GM23338 (cell line): ENCODE data around the gene ZFHX3. TPM values are rescaled to one million over a fixed set of nuclear protein-coding genes. Genes with fewer than 3 reads are reported as not detected.

Experiments used
- ATAC-seq: fragments of 200-7000 bp; cut with Tn5 transposase; 3 replicates; pipeline ENCODE4 v1.9.1; 2020
- DNase-seq: peaks from one replicate; pipeline ENCODE4 v3.0.0-alpha.2; 2015; ENCODE audit warnings: low spot score
- H2AFZ ChIP-seq: fragments of 200-600 bp; sonication (generic); 2 replicates; pipeline ENCODE4 v1.8.0; 2016; ENCODE audit warnings: antibody characterized with exemption, mild to moderate bottlenecking, moderate library complexity
- H3F3A ChIP-seq: fragments of 200-600 bp; sonication (generic); replicated peaks from 2 replicates; pipeline ENCODE4 v1.8.0; 2017; ENCODE audit warnings: antibody characterized with exemption, mixed run types, low read depth
- H3K27ac ChIP-seq: fragments of 200-600 bp; sonication (generic); 2 replicates; pipeline ENCODE4 v1.6.1; 2016; ENCODE audit warnings: low read depth
- H3K27me3 ChIP-seq: fragments of 200-600 bp; sonication (generic); 2 replicates; pipeline ENCODE4 v1.8.0; 2016; ENCODE audit warnings: mild to moderate bottlenecking, mixed run types, moderate library complexity; ENCODE audit not compliant: insufficient read depth
- H3K36me3 ChIP-seq: fragments of 200-600 bp; sonication (generic); 2 replicates; pipeline ENCODE4 v1.8.0; 2016; ENCODE audit warnings: mild to moderate bottlenecking; ENCODE audit not compliant: insufficient read depth
- H3K4me1 ChIP-seq: fragments of 200-600 bp; sonication (generic); 2 replicates; pipeline ENCODE4 v1.8.0; 2016; ENCODE audit warnings: mild to moderate bottlenecking, moderate library complexity; ENCODE audit not compliant: insufficient read depth
- H3K4me2 ChIP-seq: fragments of 200-600 bp; sonication (generic); 2 replicates; pipeline ENCODE4 v1.7.1; 2017; ENCODE audit warnings: mixed run types
- H3K4me3 ChIP-seq: fragments of 200-600 bp; sonication (generic); 2 replicates; pipeline ENCODE4 v1.6.1; 2016; ENCODE audit warnings: mixed run types
- H3K79me2 ChIP-seq: fragments of 200-600 bp; sonication (generic); replicated peaks from 2 replicates; pipeline ENCODE4 v1.8.0; 2017; ENCODE audit warnings: mild to moderate bottlenecking; ENCODE audit not compliant: insufficient read depth
- H3K9me2 ChIP-seq: fragments of 200-600 bp; sonication (generic); 2 replicates; pipeline ENCODE4 v1.8.0; 2017; ENCODE audit not compliant: insufficient read depth
- H4K20me1 ChIP-seq: fragments of 200-600 bp; sonication (generic); replicated peaks from 2 replicates; pipeline ENCODE4 v1.8.0; 2017; ENCODE audit warnings: mild to moderate bottlenecking; ENCODE audit not compliant: insufficient read depth
- H3K27ac Mint-ChIP-seq: 2 replicates; pipeline ENCODE4 v1.8.0; 2020; ENCODE audit warnings: inconsistent platforms, mild to moderate bottlenecking, moderate library complexity, mixed read lengths
- H3K27me3 Mint-ChIP-seq: 3 replicates; pipeline ENCODE4 v1.8.0; 2022; ENCODE audit warnings: low read depth, mild to moderate bottlenecking, moderate library complexity, mixed read lengths, inconsistent platforms; ENCODE audit not compliant: insufficient read depth, poor library complexity
- H3K36me3 Mint-ChIP-seq: 3 replicates; pipeline ENCODE4 v1.8.0; 2021; ENCODE audit warnings: low read depth, mild to moderate bottlenecking, inconsistent platforms, moderate library complexity, mixed read lengths
- H3K4me1 Mint-ChIP-seq: 3 replicates; pipeline ENCODE4 v1.8.0; 2020; ENCODE audit warnings: mild to moderate bottlenecking, inconsistent platforms, mixed read lengths
- H3K4me3 Mint-ChIP-seq: 3 replicates; pipeline ENCODE4 v1.8.0; 2021; ENCODE audit warnings: moderate library complexity, mild to moderate bottlenecking, inconsistent platforms, mixed read lengths
- H3K9me3 Mint-ChIP-seq: 3 replicates; pipeline ENCODE4 v1.8.0; 2020; ENCODE audit warnings: moderate library complexity, mild to moderate bottlenecking, inconsistent platforms, mixed read lengths
- CREB1 ChIP-seq: fragments of 250-450 bp; sonication (Bioruptor Pico); IDR thresholded peaks from 2 replicates; pipeline ENCODE4 v1.5.0; 2020; ENCODE audit warnings: low read depth, mild to moderate bottlenecking, moderate library complexity
- EZH2 ChIP-seq: fragments of 200-600 bp; sonication (generic); IDR thresholded peaks from one replicate; pipeline ENCODE4 v1.8.0; 2017; ENCODE audit warnings: antibody characterized with exemption, mild to moderate bottlenecking, low read depth; ENCODE audit not compliant: unreplicated experiment
- POLR2AphosphoS5 ChIP-seq: IDR thresholded peaks from 2 replicates; pipeline ENCODE4 v1.6.1; 2016; ENCODE audit warnings: antibody characterized with exemption, low read depth
- REST ChIP-seq: IDR thresholded peaks from one replicate; pipeline ENCODE4 v1.6.1; 2018; ENCODE audit warnings: antibody characterized with exemption; ENCODE audit not compliant: unreplicated experiment
- STAT1 ChIP-seq: IDR thresholded peaks from one replicate; pipeline ENCODE4 v1.6.1; 2016; ENCODE audit warnings: antibody characterized with exemption; ENCODE audit not compliant: unreplicated experiment
- ZNF114 ChIP-seq: fragments of 250-450 bp; sonication (Bioruptor Pico); IDR thresholded peaks from 2 replicates; pipeline ENCODE4 v1.5.0; 2020; ENCODE audit warnings: mild to moderate bottlenecking, moderate library complexity
- polyA plus RNA-seq: library from polyadenylated mRNA; unstranded; fragments of >200 nt; fragmentation: Nextera tagmentation; extraction: Ambion mirVana; gene quantifications from 2 replicates; pipeline ENCODE4 v1.2.1, GENCODE V29; 2016
- total RNA-seq: library from RNA; depleted of rRNA; stranded (reverse); fragments of >200 nt; shearing (Covaris generic); gene quantifications from 2 replicates; pipeline ENCODE4 v1.2.3, GENCODE V29; 2014
- TF ChIP-seq, protein P1 (sequence below): fragments of 250-450 bp; sonication (Bioruptor Pico); IDR thresholded peaks from 2 replicates; pipeline ENCODE4 v1.5.0; 2020; ENCODE audit warnings: mild to moderate bottlenecking, moderate library complexity

ZFHX3 gene
- total and polyA plus RNA-seq, 2 experiments from 2014 or later = 1.0 to 1.5 TPM

DNA sequence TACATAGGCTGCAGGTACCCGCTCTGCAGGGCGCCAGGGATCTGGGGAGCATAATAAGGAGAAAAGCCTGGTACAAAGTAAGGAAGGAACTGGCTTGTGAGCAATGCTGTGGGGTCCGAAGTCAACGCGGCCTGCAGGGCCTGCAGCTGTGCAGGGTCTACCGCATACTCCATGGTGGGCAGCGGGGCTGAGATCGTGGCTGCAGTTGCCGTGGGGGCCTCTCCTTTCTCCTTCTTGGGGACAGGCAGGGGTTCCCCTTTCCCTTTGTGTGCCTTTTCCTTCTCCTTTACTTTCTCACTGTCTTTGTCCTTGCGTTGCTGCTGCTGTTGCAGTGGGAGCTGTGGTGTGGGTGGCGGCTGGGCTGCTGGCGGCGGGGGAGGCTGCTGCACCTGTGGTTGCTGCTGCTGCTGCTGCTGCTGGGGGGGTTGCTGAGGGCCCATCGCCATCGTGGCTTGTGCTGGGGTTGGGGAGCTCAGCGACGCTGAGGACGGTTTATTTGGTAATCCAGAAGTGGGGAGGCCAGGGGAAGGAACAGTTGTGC is 259.6 kb downstream of the ZFHX3 start:
- TF ChIP-seq STAT1 (no peak), CREB1 (CRISPR knock-in tag) (no peak), ZNF114 (CRISPR knock-in tag) (no peak)
- TF ChIP-seq, protein P1, sequence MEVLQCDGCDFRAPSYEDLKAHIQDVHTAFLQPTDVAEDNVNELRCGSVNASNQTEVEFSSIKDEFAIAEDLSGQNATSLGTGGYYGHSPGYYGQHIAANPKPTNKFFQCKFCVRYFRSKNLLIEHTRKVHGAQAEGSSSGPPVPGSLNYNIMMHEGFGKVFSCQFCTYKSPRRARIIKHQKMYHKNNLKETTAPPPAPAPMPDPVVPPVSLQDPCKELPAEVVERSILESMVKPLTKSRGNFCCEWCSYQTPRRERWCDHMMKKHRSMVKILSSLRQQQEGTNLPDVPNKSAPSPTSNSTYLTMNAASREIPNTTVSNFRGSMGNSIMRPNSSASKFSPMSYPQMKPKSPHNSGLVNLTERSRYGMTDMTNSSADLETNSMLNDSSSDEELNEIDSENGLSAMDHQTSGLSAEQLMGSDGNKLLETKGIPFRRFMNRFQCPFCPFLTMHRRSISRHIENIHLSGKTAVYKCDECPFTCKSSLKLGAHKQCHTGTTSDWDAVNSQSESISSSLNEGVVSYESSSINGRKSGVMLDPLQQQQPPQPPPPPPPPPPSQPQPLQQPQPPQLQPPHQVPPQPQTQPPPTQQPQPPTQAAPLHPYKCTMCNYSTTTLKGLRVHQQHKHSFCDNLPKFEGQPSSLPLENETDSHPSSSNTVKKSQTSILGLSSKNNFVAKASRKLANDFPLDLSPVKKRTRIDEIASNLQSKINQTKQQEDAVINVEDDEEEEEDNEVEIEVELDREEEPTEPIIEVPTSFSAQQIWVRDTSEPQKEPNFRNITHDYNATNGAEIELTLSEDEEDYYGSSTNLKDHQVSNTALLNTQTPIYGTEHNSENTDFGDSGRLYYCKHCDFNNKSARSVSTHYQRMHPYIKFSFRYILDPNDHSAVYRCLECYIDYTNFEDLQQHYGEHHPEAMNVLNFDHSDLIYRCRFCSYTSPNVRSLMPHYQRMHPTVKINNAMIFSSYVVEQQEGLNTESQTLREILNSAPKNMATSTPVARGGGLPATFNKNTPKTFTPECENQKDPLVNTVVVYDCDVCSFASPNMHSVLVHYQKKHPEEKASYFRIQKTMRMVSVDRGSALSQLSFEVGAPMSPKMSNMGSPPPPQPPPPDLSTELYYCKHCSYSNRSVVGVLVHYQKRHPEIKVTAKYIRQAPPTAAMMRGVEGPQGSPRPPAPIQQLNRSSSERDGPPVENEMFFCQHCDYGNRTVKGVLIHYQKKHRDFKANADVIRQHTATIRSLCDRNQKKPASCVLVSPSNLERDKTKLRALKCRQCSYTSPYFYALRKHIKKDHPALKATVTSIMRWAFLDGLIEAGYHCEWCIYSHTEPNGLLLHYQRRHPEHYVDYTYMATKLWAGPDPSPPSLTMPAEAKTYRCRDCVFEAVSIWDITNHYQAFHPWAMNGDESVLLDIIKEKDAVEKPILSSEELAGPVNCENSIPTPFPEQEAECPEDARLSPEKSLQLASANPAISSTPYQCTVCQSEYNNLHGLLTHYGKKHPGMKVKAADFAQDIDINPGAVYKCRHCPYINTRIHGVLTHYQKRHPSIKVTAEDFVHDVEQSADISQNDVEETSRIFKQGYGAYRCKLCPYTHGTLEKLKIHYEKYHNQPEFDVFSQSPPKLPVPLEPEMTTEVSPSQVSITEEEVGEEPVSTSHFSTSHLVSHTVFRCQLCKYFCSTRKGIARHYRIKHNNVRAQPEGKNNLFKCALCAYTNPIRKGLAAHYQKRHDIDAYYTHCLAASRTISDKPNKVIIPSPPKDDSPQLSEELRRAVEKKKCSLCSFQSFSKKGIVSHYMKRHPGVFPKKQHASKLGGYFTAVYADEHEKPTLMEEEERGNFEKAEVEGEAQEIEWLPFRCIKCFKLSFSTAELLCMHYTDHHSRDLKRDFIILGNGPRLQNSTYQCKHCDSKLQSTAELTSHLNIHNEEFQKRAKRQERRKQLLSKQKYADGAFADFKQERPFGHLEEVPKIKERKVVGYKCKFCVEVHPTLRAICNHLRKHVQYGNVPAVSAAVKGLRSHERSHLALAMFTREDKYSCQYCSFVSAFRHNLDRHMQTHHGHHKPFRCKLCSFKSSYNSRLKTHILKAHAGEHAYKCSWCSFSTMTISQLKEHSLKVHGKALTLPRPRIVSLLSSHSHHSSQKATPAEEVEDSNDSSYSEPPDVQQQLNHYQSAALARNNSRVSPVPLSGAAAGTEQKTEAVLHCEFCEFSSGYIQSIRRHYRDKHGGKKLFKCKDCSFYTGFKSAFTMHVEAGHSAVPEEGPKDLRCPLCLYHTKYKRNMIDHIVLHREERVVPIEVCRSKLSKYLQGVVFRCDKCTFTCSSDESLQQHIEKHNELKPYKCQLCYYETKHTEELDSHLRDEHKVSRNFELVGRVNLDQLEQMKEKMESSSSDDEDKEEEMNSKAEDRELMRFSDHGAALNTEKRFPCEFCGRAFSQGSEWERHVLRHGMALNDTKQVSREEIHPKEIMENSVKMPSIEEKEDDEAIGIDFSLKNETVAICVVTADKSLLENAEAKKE (CRISPR knock-in tag) = no peak
- Histone ChIP-seq H3K79me2 (no peaks in the 10 kb centered on the region), H3F3A (0 out of 2 replicates have a peak, but pooled peaks cover 2% of the 10 kb centered on the region), H3K9me2 (no peaks in the 10 kb centered on the region; the same call in 1 of the 2 replicates), H3K36me3 (no peaks in the 10 kb centered on the region), H2AFZ (peak overlapping the region; percentile 95), H3K4me3 (peak overlapping the region; percentile 80), H3K27me3 (peaks cover 26% of the 10 kb centered on the region), H3K4me2 (peak overlapping the region; percentile 92), H4K20me1 (no peaks in the 10 kb centered on the region), H3K4me1 (peaks cover 29% of the 10 kb centered on the region), H3K27ac (no peak overlapping the region)
- no peak overlapping the region for H3K27ac Mint-ChIP-seq
- peaks cover 27% of the 10 kb centered on the region for H3K4me1 Mint-ChIP-seq
- H3K36me3 Mint-ChIP-seq = no peaks in the 10 kb centered on the region
- ATAC-seq (peak; percentile 29), DNase-seq (no peak)
- no peaks in the 10 kb centered on the region; the same call in 2 of the 3 replicates for H3K9me3 Mint-ChIP-seq
- peak overlapping the region; percentile 82 for H3K4me3 Mint-ChIP-seq
- peaks cover 12% of the 10 kb centered on the region for H3K27me3 Mint-ChIP-seq

DNA sequence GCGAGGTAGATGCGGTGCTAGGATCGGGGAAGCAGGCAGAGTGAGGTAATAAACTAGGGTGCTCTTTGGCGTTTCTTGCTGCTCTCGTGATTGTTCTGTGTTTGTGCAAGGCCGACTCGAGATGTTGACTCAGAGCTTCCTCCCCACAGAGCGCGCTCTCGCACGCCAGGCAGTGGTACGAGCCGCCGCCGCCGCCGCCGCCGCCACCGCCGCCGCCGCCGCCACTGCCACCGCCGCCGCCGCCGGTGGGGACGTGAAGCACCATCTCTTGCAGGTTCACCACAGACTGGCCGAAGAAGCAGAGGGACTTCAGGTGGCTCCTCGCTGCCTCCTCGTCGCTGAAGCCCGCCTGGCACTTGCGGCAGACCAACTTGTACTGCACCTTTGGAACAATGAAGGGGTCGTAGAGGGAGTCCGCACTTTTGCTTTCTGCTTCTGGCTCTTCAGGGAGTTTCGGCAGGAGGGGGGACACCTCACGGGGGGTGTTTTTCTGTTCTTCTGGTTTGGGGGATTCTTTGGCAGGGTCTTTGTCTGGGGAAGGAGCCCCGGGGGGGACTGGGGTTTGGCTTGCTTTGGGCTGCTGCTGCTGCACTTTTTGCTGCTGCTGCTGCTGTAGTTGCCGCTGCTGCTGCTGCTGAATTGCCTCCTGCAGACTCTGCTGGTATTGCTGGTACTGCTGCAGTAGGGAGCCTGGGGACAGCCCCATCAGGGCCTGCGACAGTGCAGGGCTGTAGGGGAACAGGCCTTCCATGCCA is 260.2 kb downstream of the ZFHX3 start:
- Mint-ChIP-seq H3K4me3 (peak overlapping the region; percentile 82), H3K4me1 (peaks cover 27% of the 10 kb centered on the region), H3K36me3 (no peaks in the 10 kb centered on the region), H3K9me3 (no peaks in the 10 kb centered on the region; the same call in 2 of the 3 replicates), H3K27me3 (peaks cover 12% of the 10 kb centered on the region), H3K27ac (no peak overlapping the region)
- H3K9me2 ChIP-seq = no peaks in the 10 kb centered on the region
- H4K20me1 ChIP-seq = no peaks in the 10 kb centered on the region
- no peaks in the 10 kb centered on the region for H3K79me2 ChIP-seq
- peak overlapping the region; percentile 92 for H3K4me2 ChIP-seq
- TF ChIP-seq CREB1 (CRISPR knock-in tag) = no peak
- no peak for TF ChIP-seq EZH2
- no peak for TF ChIP-seq POLR2AphosphoS5
- TF ChIP-seq REST = no peak
- H3K4me3 ChIP-seq = peak overlapping the region; percentile 80
- 0 out of 2 replicates have a peak, but pooled peaks cover 2% of the 10 kb centered on the region for H3F3A ChIP-seq
- no peak overlapping the region for H3K27ac ChIP-seq
- H3K27me3 ChIP-seq = peaks cover 26% of the 10 kb centered on the region
- DNase-seq (peak; percentile 72), ATAC-seq (peak; percentile 82)
- H3K36me3 ChIP-seq = no peaks in the 10 kb centered on the region
- peaks cover 29% of the 10 kb centered on the region for H3K4me1 ChIP-seq
- peak overlapping the region; percentile 95 for H2AFZ ChIP-seq
